GM19351 (cell line): ENCODE measurements around the gene NOTUM.

Experiments
- ATAC-seq: cut with Tn5 transposase; IDR thresholded peaks from one replicate; pipeline ENCODE4 v1.9.1; 2021; ENCODE audit warnings: mild to moderate bottlenecking, moderate library complexity; ENCODE audit not compliant: unreplicated experiment

Gene NOTUM

GRCh38 chr17:81961087-81961511 lies at the start of gene NOTUM:
Gene NOTUM, minus strand, starts transcription at chr17:81961187. Its CDS starts 278 bp downstream, at chr17:81960909.
- no peak for ATAC-seq

- ATAC-seq: no peak
Measured at GRCh38 chr17:82009413-82009812, 48.4 kb upstream of the NOTUM start.

DNA sequence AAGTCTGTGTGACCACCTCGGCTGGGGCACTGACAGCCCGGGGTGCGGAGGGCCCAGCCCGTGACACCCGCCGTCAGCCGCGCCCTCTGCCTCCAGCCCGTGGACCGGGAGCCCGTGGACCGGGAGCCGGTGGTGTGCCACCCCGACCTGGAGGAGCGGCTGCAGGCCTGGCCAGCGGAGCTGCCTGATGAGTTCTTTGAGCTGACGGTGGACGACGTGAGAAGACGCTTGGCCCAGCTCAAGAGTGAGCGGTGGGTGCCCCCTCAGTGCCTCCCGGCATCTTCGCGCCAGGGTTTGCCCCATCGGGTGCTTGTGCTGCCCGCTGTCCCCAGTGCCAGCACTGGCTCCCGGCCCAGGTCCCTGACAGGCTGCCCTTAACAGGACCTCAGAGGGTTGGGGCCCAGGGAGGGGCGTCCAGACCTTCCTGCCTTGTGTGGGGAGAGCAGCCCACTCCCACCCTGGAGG lies 48.0 kb upstream of the NOTUM start:
- ATAC-seq: no peak

- ATAC-seq: no peak
Measured at GRCh38 chr17:82008258-82008940, 47.4 kb upstream of the NOTUM start.

DNA sequence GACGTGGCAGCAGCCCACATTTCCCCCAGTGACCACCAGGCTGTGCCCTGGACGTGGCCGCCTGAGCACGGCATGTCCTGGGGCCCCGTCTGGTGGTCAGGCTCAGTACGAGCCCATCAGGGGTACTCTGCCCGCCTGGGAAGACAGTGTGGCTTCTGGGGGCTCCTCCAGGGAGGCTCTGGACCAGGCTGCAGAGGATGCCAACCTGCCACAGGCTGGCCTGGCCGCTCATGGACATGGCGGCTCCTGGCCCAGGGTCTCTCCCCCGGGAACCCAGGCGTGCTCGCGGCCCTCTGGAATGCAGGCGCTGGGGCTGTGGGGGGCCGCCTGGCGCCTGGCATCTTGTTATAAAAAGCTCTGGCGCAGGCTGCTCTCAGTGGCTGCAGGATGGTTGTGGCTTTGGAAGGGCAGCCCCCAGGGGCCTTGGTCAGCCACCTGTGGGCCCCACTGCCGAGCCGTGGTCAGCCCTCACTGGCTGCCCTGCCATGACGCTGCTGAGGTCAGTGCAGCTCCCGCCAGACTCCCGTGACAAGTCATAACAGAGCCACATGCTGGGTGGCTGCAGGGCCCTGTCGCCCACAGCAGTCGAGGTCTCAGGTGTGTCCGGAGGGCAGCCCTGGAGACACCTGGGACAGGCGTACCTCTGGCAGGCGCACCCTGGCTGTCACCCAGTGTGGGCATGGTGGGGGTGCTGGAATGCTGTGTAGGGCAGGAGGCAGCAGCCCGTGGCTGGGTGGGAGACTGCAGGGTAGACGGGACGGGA lies 46.7 kb upstream of the NOTUM start:
- no peak for ATAC-seq

- no peak for ATAC-seq
Measured at GRCh38 chr17:82007228-82007494, 46.2 kb upstream of the NOTUM start.

DNA sequence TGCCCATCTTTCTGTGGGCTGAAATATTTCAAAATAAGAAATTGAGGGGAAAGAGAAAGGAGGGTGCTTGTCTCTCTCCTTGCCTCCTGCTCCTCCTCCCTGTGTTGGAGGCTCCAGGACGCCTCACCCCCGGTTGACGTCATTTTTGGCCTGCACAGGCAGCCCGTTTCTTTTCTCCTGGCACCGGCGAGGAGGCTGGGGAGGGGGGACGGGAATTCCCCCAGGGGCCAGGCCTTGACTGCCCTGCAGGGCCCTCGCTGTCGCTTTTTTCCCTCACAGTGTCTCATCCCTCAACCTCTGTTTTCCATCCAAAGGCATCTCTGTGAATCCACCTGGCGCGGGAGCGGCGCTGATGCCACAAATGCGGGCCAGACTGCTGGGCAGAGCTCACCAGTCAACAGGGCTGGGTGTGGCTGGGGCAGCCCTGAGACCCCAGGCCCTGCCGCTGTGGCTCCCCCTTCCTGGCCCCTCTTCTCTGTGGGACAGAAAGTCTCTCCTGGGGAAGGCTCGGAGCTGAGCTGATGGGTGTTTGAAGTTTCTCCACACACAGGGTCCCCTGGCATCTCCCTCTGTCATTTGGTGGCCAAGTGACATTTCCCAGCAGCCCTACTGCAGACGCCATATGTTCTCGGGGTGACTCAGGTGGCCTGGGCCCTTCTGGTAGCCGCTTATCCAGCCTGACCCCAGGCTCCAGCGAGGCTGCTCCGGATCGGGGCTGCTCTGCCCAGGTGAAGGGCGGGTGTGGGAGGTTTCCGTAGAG lies 45.7 kb upstream of the NOTUM start:
- no peak for ATAC-seq

GRCh38 chr17:82005701-82006348 lies 44.8 kb upstream of the NOTUM start:
- ATAC-seq: no peak

DNA sequence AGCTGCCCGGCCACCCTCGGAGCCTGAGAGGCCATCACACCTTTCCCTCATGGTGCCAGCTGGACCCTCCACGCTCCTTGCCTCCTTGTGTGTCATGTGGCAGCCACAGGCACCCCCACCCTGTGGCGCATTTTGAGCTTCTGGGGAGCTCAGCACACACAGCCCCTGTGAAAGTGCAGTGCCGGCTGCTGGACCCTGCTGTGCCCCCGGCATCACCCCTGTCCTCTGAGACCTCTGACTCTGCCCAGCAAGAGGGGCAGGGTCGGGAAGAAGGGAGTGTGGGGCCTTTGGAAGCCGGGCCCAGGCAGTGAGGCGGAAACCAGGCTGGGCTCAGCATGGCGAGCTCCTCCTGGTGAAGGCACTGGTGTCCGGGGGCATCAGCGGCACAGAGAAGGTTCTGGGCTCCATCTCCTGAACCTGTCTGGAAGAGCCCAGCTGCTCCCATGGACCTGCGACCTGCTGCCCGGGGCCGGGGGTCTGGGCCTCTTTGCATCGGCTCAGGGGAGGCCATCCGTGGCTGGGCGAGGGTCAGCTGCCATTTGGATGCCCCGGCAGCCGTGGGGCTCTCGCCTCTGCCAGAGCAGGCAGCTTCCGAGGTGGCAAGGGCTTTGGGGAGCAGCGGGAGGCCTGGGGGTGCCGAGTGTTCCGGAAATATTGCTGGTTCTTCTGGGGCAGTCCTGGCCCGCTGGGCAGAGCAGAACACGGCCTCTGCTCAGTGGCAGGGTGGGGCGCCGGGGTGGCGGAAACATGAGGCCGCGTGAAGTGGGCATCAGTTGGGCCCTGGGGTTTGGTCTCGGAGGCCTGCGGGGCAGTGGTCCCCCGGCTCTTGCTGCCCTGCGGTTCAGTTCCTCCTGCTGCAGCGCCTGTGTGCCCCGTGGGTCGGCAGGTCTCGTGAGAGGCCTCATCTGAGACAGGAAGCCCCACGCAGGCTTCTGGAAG lies 43.8 kb upstream of the NOTUM start:
- ATAC-seq: no peak

- ATAC-seq: no peak
Measured at GRCh38 chr17:82003411-82004381, 42.7 kb upstream of the NOTUM start.

- no peak for ATAC-seq
Measured at GRCh38 chr17:82001571-82002056, 40.6 kb upstream of the NOTUM start.

DNA sequence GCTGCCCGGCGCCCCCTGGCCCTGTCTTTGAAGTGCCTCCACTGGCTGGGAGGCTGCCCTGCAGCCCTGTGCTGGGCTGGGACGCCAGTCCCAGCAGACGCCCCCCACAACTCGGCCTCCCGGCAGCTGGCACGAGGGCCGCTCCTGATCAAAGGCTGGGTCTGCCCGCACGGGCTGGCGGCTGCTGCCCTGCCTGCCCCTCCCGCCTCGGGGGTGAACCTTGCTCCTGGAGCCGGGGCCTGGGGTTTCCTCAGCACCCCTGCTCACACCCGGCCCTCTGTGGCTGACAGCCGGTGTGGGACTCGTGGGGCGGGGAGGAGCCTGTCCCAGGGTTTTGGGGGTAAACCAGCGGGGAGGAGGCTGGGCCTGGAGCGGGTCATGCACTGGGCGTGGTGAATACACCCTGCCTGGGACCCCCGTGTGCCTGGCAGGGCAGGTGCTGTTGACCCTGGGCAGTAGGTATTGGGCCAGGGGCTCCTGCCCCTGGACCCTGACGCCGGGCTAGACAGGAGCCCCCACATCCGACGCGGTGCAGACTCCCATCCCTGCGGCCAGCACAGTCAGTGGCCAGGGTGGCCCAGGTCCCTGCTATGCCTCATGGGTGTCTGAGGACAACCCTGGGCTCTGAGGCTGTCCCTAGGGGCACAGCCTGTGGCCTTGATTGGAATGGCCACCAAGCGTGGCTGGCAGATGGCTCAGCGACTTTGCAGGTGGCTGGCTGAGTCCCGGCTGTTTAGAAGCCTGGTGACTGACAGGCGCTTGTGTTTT lies 40.0 kb upstream of the NOTUM start:
- no peak for ATAC-seq

GRCh38 chr17:81999976-82000802 lies 39.2 kb upstream of the NOTUM start:
- no peak for ATAC-seq

DNA sequence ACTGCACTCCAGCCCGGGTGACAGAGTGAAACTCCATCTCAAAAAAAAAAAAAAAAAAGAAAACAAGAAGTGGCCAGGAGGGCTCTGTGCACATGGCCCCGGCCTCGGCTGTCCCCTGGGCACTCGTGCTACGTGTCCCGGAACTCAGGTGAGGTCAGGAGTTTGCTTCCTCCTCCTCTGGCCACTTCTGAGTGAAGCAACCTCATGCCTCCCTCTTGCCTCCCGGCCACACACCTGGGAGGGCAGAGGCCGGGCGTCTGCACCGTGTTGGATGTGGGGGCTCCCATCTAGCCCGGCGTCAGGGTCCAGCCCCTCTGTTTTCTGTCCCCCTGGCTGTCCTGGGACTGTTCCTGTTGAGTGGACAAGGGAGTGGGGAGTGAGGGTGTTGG lies 38.6 kb upstream of the NOTUM start:
- ATAC-seq: no peak

GRCh38 chr17:81998691-81999438 lies 37.9 kb upstream of the NOTUM start:
- no peak for ATAC-seq

GRCh38 chr17:81998212-81998611 lies 37.2 kb upstream of the NOTUM start:
- no peak for ATAC-seq
